ENCODE results near the gene LCE5A. TPM values are rescaled to one million over a fixed set of nuclear protein-coding genes. Genes with fewer than 3 reads are reported as not detected.

The LCE5A gene
- not detected for total RNA-seq

- POLR2A ChIA-PET = no interaction called here
- H3K9me3 Mint-ChIP-seq = no peaks in the 10 kb centered on the region
- no peak for DNase-seq
- peaks cover 44% of the 10 kb centered on the region for H3K27me3 Mint-ChIP-seq
- intact Hi-C loops (cut with micrococcal nuclease) = no loop called here
- no peak within 1 kb of the TSS for H3K4me3 Mint-ChIP-seq
- ATAC-seq = no peak
- CTCF ChIA-PET = no interaction called here
- H3K27ac Mint-ChIP-seq = no peak within 1 kb of the TSS
- no peaks in the 10 kb centered on the region for H3K36me3 Mint-ChIP-seq (ENCODE audit: low read depth)
- no peaks in the 10 kb centered on the region for H3K4me1 Mint-ChIP-seq (ENCODE audit: low read depth)
- TF ChIP-seq CTCF (IDR thresholded peaks at IDR 0.05) = no peak
Measured at GRCh38 chr1:152510503-152510902, at the start of gene LCE5A. Gene LCE5A, plus strand, starts transcription at chr1:152510803. Its CDS starts 732 bp downstream, at chr1:152511535.

- peak; percentile 63 for TF ChIP-seq CTCF (IDR thresholded peaks at IDR 0.05)
- peaks cover 5% of the 10 kb centered on the region for H3K9me3 Mint-ChIP-seq
- no peaks in the 10 kb centered on the region for H3K36me3 Mint-ChIP-seq (ENCODE audit: low read depth)
- peaks cover 3% of the 10 kb centered on the region for H3K27me3 Mint-ChIP-seq
- peak overlapping the region; percentile 64 for H3K27ac Mint-ChIP-seq
- intact Hi-C loops (cut with micrococcal nuclease) = no loop called here
- peaks cover 31% of the 10 kb centered on the region for H3K4me1 Mint-ChIP-seq (ENCODE audit: low read depth)
- ATAC-seq (no peak), DNase-seq (peak; percentile 73)
- no peak overlapping the region for H3K4me3 Mint-ChIP-seq
- ChIA-PET POLR2A (no interaction called here), CTCF (interaction anchor here (0.7 to 1.0 kb wide), 2 partner anchors 8 to 21 kb away, joined by 3 to 4 read pairs; no protein-coding TSS in a partner anchor)
Measured at GRCh38 chr1:152461544-152461943, 49.1 kb upstream of the LCE5A start.

GRCh38 chr1:152462636-152463035 lies 48.0 kb upstream of the LCE5A start:
- H3K27me3 Mint-ChIP-seq = peaks cover 7% of the 10 kb centered on the region
- no peaks in the 10 kb centered on the region for H3K36me3 Mint-ChIP-seq (ENCODE audit: low read depth)
- CTCF ChIA-PET = no interaction called here
- H3K4me1 Mint-ChIP-seq (ENCODE audit: low read depth) = peaks cover 31% of the 10 kb centered on the region
- peaks cover 5% of the 10 kb centered on the region for H3K9me3 Mint-ChIP-seq
- POLR2A ChIA-PET = no interaction called here
- no peak overlapping the region for H3K4me3 Mint-ChIP-seq
- ATAC-seq (no peak), DNase-seq (no peak)
- no peak overlapping the region for H3K27ac Mint-ChIP-seq
- intact Hi-C loops (cut with micrococcal nuclease) = no loop called here
- TF ChIP-seq CTCF (IDR thresholded peaks at IDR 0.05) = no peak

- POLR2A ChIA-PET = no interaction called here
- intact Hi-C loops (cut with micrococcal nuclease) = no loop called here
- ATAC-seq = no peak
Measured at GRCh38 chr1:152466217-152466616, 44.4 kb upstream of the LCE5A start.

More at GRCh38 chr1:152466217-152466616, 44.4 kb upstream of the LCE5A start:
- Mint-ChIP-seq H3K4me3 (no peak overlapping the region), H3K9me3 (peaks cover 5% of the 10 kb centered on the region), H3K36me3 (ENCODE audit: low read depth) (no peaks in the 10 kb centered on the region), H3K27ac (no peak overlapping the region), H3K4me1 (ENCODE audit: low read depth) (peaks cover 3% of the 10 kb centered on the region), H3K27me3 (peaks cover 17% of the 10 kb centered on the region)
- no peak for DNase-seq
- CTCF ChIA-PET = no interaction called here
- TF ChIP-seq CTCF (IDR thresholded peaks at IDR 0.05) = no peak

Measured in activated CD8-positive, alpha-beta T cell treated with anti-CD3 and anti-CD28 coated beads for 36 hours (primary cell).